SK-N-SH (cell line): ENCODE data around the gene DOCK4. TPM values are rescaled to one million over a fixed set of nuclear protein-coding genes. Genes with fewer than 3 reads are reported as not detected.

Experiments
- CTCF ChIA-PET: fragments of 300-600, 350-600 bp; formaldehyde crosslinking; extraction: SDS; loops from one replicate; lab custom pipeline; 2021; lab: Yijun Ruan, JAX
- POLR2A ChIA-PET: fragments of 350-600 bp; sonication (Branson Sonifier 250); formaldehyde crosslinking; extraction: SDS; loops from one replicate; lab custom pipeline; 2020; ENCODE audit warnings: antibody characterized with exemption, inconsistent platforms; lab: Yijun Ruan, JAX
- DNase-seq: peaks from one replicate; pipeline ENCODE4 v3.0.0; 2012
- H2AFZ ChIP-seq: fragments of 200-600 bp; sonication (generic); 2 replicates; pipeline ENCODE4 v1.8.1; 2016; ENCODE audit warnings: antibody characterized with exemption, mild to moderate bottlenecking, low read depth
- H3F3A ChIP-seq: fragments of 200-600 bp; sonication (generic); replicated peaks from 2 replicates; pipeline ENCODE3; 2016; ENCODE audit warnings: antibody characterized with exemption, mild to moderate bottlenecking; ENCODE audit not compliant: insufficient read depth
- H3K27ac ChIP-seq, 2 experiments: fragments of 200-500 bp in 1 of 2; fragments of 200-600 bp in 1 of 2; sonication (Bioruptor generic) in 1 of 2; sonication (generic), shearing (Covaris generic) in 1 of 2; 2 replicates each; pipeline versions ENCODE4 v1.5.1 to v1.6.1; 2014 to 2016; ENCODE audit warnings: low read depth in 2 of 2, inconsistent platforms in 1 of 2, low read length in 1 of 2, mild to moderate bottlenecking in 1 of 2, mixed read lengths in 1 of 2
- H3K27me3 ChIP-seq: fragments of 200-600 bp; sonication (generic), shearing (Covaris generic); 2 replicates; pipeline ENCODE4 v1.6.1; 2016; ENCODE audit warnings: mixed run types; ENCODE audit not compliant: insufficient read depth
- H3K36me3 ChIP-seq, 2 experiments: fragments of 200-500 bp in 1 of 2; fragments of 200-600 bp in 1 of 2; sonication (Bioruptor generic) in 1 of 2; sonication (generic) in 1 of 2; replicated peaks in 1 of 2; 2 replicates each; pipeline versions ENCODE3 to v1.5.1; 2014 to 2016; ENCODE audit warnings: low read length in 1 of 2, mild to moderate bottlenecking in 1 of 2; ENCODE audit not compliant: insufficient read depth in 2 of 2, control insufficient read depth in 1 of 2
- H3K4me1 ChIP-seq, 2 experiments: fragments of 200-500 bp in 1 of 2; fragments of 200-600 bp in 1 of 2; sonication (Bioruptor generic) in 1 of 2; sonication (generic), shearing (Covaris generic) in 1 of 2; 2 replicates each; pipeline versions ENCODE4 v1.5.1 to v1.6.1; 2014 to 2016; ENCODE audit warnings: low read depth in 1 of 2, low read length in 1 of 2, mixed run types in 1 of 2; ENCODE audit not compliant: insufficient read depth in 2 of 2, control insufficient read depth in 1 of 2
- H3K4me2 ChIP-seq: fragments of 200-600 bp; sonication (generic), shearing (Covaris generic); 2 replicates; pipeline ENCODE4 v1.6.1; 2017; ENCODE audit warnings: mixed run types
- H3K4me3 ChIP-seq, 2 experiments: fragments of 200-500 bp in 1 of 2; fragments of 200-600 bp in 1 of 2; sonication (Bioruptor generic) in 1 of 2; sonication (generic), shearing (Covaris generic) in 1 of 2; 2 replicates each; pipeline versions ENCODE4 v1.5.1 to v1.8.1; 2014 to 2016; ENCODE audit warnings: low read depth in 2 of 2, inconsistent platforms in 1 of 2, low read length in 1 of 2, mild to moderate bottlenecking in 1 of 2, mixed read lengths in 1 of 2, moderate library complexity in 1 of 2
- H3K79me2 ChIP-seq: fragments of 200-600 bp; sonication (generic); 2 replicates; pipeline ENCODE4 v1.8.1; 2017; ENCODE audit warnings: mild to moderate bottlenecking; ENCODE audit not compliant: insufficient read depth
- H3K9ac ChIP-seq: fragments of 200-600 bp; sonication (generic); 2 replicates; pipeline ENCODE4 v1.6.1; 2017; ENCODE audit warnings: mixed run types
- H3K9me2 ChIP-seq: fragments of 200-600 bp; sonication (generic); 2 replicates; pipeline ENCODE4 v1.6.1; 2017; ENCODE audit warnings: mixed run types
- H3K9me3 ChIP-seq: fragments of 200-600 bp; sonication (generic); 2 replicates; pipeline ENCODE4 v1.6.1; 2017; ENCODE audit warnings: mixed run types, mild to moderate bottlenecking, moderate library complexity
- H4K20me1 ChIP-seq: fragments of 200-600 bp; sonication (generic); 2 replicates; pipeline ENCODE4 v1.6.1; 2017; ENCODE audit warnings: mild to moderate bottlenecking, mixed run types; ENCODE audit not compliant: insufficient read depth
- EZH2phosphoT487 ChIP-seq: fragments of 200-600 bp; sonication (generic); IDR thresholded peaks from 2 replicates; pipeline ENCODE4 v1.6.1; 2017; ENCODE audit warnings: low read depth, mixed run types, mild to moderate bottlenecking, antibody characterized with exemption, moderate library complexity, borderline replicate concordance
- FOSL2 ChIP-seq: IDR thresholded peaks from 2 replicates; pipeline ENCODE4 v1.4.0; 2012; ENCODE audit warnings: low read depth, mild to moderate bottlenecking, moderate library complexity, borderline replicate concordance
- FOXJ3 ChIP-seq: sonication (generic); formaldehyde crosslinking; IDR thresholded peaks from 2 replicates; pipeline ENCODE4 v1.5.1; 2020; ENCODE audit warnings: mild to moderate bottlenecking, missing genetic modification reagents
- GABPA ChIP-seq: IDR thresholded peaks from 2 replicates; pipeline ENCODE4 v1.4.0; 2012; ENCODE audit warnings: low read depth, mild to moderate bottlenecking
- MEF2A ChIP-seq: IDR thresholded peaks from 2 replicates; pipeline ENCODE4 v1.4.0; 2012; ENCODE audit warnings: low read depth, borderline replicate concordance
- NRF1 ChIP-seq: IDR thresholded peaks from 2 replicates; pipeline ENCODE4 v1.6.1; 2012; ENCODE audit warnings: low read depth, mild to moderate bottlenecking, low read length
- POLR2AphosphoS5 ChIP-seq: IDR thresholded peaks from 2 replicates; pipeline ENCODE4 v1.6.1; 2012; ENCODE audit warnings: low read depth, low read length
- RAD21 ChIP-seq: IDR thresholded peaks from 2 replicates; pipeline ENCODE4 v1.6.1; 2012; ENCODE audit warnings: mild to moderate bottlenecking, low read length
- RCOR1 ChIP-seq: fragments of 150-350 bp; IDR thresholded peaks from 2 replicates; pipeline ENCODE4 v1.6.1; 2017; ENCODE audit warnings: antibody characterized with exemption, low read length
- RXRA ChIP-seq: IDR thresholded peaks from 2 replicates; pipeline ENCODE4 v1.4.0; 2012; ENCODE audit warnings: low read depth, mild to moderate bottlenecking, borderline replicate concordance
- SMC3 ChIP-seq: IDR thresholded peaks from 2 replicates; pipeline ENCODE4 v1.6.1; 2012; ENCODE audit warnings: low read depth, low read length, improper control_type of control experiment
- TAF1 ChIP-seq: IDR thresholded peaks from 2 replicates; pipeline ENCODE4 v1.6.1; 2012; ENCODE audit warnings: low read depth, mild to moderate bottlenecking, low read length, moderate library complexity, borderline replicate concordance
- TCF12 ChIP-seq: IDR thresholded peaks from 2 replicates; pipeline ENCODE4 v1.4.0; 2012
- TEAD4 ChIP-seq: IDR thresholded peaks from 2 replicates; pipeline ENCODE4 v1.4.0; 2012; ENCODE audit warnings: mild to moderate bottlenecking, borderline replicate concordance; ENCODE audit not compliant: insufficient read depth
- YY1 ChIP-seq: IDR thresholded peaks from 2 replicates; pipeline ENCODE4 v1.4.0; 2012; ENCODE audit warnings: low read depth, mild to moderate bottlenecking
- WGBS: methylation state at CpG from one replicate; pipeline ENCODE4 v1.1.6; 2017; ENCODE audit warnings: low lambda C conversion rate; 5-methylcytosine and 5-hydroxymethylcytosine counted together
- polyA plus RNA-seq, 3 experiments: library from polyadenylated mRNA; depleted of rRNA; stranded (reverse); fragments of >200 nt; gene quantifications; 2 replicates each; pipeline ENCODE4 v1.2.3, GENCODE V29; 2012
- TF ChIP-seq, protein P1 (sequence below): IDR thresholded peaks from 2 replicates; pipeline ENCODE4 v1.4.0; 2012; ENCODE audit warnings: low read depth, borderline replicate concordance
- TF ChIP-seq, protein P2 (sequence below): fragments of 200-600 bp; sonication (generic); IDR thresholded peaks from 2 replicates; pipeline ENCODE4 v1.6.1; 2017; ENCODE audit warnings: antibody characterized with exemption, mild to moderate bottlenecking, moderate library complexity
- TF ChIP-seq, protein P3 (sequence below): IDR thresholded peaks from 2 replicates; pipeline ENCODE4 v1.4.0; 2012; ENCODE audit warnings: low read depth
- TF ChIP-seq, protein P4 (sequence below): IDR thresholded peaks from 2 replicates; pipeline ENCODE4; 2012
- TF ChIP-seq, protein P5 (sequence below): fragments of 150-350 bp; IDR thresholded peaks from 2 replicates; pipeline ENCODE4 v1.6.1; 2017; ENCODE audit warnings: antibody characterized with exemption, low read length, low read depth, borderline replicate concordance
- TF ChIP-seq, protein P6 (sequence below): fragments of 150-350 bp; IDR thresholded peaks from 2 replicates; pipeline ENCODE4 v1.6.1; 2016; ENCODE audit warnings: mild to moderate bottlenecking, low read depth, low read length

The DOCK4 gene
- polyA plus RNA-seq, 1 of the 3 experiments (the other 2 are of a cell fraction) = 8.5 TPM

DNA sequence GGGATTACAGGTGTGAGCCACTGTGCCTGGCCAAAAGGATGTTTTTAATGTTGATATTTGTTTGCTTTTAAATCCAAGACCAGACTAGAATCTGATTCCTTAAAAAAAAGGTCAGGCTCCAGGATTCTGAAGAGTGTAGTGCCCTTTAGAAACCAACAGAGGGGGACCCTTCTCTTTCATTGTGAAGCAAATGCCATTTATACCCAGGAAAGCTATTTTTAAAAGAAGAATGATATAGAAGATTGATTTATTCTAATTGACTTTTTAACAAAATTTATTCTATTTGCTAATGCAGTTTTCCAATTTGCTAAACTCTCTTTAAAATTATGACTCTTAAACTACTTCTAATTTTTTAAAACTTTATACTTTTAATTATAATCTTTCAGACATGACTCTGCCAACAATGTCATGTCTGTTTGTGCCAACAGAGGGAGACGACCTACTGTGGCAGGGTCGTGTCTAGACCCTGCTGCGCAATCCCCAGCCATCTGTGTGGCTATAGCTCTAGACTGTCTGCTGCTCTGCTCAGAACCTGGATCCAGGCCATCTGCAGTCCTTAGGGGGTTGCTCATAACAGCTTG is 442.9 kb downstream of the DOCK4 start:
- 27% methylated on average over 3 of the region's 3 CpGs for WGBS
- Histone ChIP-seq H3K4me2 (no peak overlapping the region), H3K79me2 (no peaks in the 10 kb centered on the region), H3K9me2 (no peaks in the 10 kb centered on the region), H3K9me3 (no peaks in the 10 kb centered on the region), H3K27me3 (no peaks in the 10 kb centered on the region), H3K4me1 (peaks cover 0 to 3% of the 10 kb centered on the region in 2 experiments; a peak in 1 of 4 replicates), H4K20me1 (no peaks in the 10 kb centered on the region), H3F3A (no peaks in the 10 kb centered on the region), H3K36me3 (peaks cover 5 to 45% of the 10 kb centered on the region in 2 experiments), H3K27ac (peak overlapping the region in 1 of 2 experiments; percentile 36; a peak in 1 of 4 replicates), H2AFZ (no peak overlapping the region), H3K4me3 (no peak overlapping the region), H3K9ac (no peak overlapping the region)
- peak; percentile 75 for DNase-seq
- CTCF ChIA-PET = interaction anchor here (0.6 to 3.8 kb wide), 121 partner anchors 9 to 1659 kb away, joined by 3 to 187 read pairs (median 5); partner anchors contain the start of genes DOCK4, LSMEM1 and ZNF277
- POLR2A ChIA-PET = interaction anchor here (0.7 to 1.2 kb wide), 2 partner anchors 137 to 688 kb away, joined by 3 to 4 read pairs; no protein-coding TSS in a partner anchor
- TF ChIP-seq, protein P1, sequence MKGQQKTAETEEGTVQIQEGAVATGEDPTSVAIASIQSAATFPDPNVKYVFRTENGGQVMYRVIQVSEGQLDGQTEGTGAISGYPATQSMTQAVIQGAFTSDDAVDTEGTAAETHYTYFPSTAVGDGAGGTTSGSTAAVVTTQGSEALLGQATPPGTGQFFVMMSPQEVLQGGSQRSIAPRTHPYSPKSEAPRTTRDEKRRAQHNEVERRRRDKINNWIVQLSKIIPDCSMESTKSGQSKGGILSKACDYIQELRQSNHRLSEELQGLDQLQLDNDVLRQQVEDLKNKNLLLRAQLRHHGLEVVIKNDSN = no peak
- TF ChIP-seq GABPA = no peak
- no peak for TF ChIP-seq TCF12
- TF ChIP-seq, protein P2, sequence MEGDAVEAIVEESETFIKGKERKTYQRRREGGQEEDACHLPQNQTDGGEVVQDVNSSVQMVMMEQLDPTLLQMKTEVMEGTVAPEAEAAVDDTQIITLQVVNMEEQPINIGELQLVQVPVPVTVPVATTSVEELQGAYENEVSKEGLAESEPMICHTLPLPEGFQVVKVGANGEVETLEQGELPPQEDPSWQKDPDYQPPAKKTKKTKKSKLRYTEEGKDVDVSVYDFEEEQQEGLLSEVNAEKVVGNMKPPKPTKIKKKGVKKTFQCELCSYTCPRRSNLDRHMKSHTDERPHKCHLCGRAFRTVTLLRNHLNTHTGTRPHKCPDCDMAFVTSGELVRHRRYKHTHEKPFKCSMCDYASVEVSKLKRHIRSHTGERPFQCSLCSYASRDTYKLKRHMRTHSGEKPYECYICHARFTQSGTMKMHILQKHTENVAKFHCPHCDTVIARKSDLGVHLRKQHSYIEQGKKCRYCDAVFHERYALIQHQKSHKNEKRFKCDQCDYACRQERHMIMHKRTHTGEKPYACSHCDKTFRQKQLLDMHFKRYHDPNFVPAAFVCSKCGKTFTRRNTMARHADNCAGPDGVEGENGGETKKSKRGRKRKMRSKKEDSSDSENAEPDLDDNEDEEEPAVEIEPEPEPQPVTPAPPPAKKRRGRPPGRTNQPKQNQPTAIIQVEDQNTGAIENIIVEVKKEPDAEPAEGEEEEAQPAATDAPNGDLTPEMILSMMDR = peak; percentile 99
- peak; percentile 82 for TF ChIP-seq RAD21
- peak; percentile 80 for TF ChIP-seq SMC3
- TF ChIP-seq POLR2AphosphoS5 = no peak
- TF ChIP-seq, protein P3, sequence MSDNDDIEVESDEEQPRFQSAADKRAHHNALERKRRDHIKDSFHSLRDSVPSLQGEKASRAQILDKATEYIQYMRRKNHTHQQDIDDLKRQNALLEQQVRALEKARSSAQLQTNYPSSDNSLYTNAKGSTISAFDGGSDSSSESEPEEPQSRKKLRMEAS = no peak
- TF ChIP-seq TAF1 = no peak
- no peak for TF ChIP-seq MEF2A
- TF ChIP-seq RXRA = no peak

DNA sequence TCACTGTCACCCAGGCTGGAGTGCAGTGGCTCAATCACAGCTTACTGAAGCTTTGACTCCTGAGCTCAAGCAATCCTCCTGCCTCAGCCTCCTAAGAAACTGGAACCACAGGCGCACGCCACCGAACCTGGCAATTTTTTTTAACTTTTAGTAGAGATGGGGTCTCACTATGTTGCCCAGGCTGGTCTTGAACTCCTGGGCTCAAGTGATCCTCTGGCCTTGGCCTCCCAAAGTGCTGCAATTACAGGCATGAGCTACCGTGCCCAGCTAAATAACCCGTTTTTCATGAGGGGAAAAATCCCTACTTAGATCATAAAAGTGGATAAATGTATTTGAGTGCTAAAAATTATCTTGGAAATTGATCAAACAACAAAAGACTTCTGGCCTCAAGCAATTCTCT is 443.4 kb downstream of the DOCK4 start:
- H3K4me3 ChIP-seq = no peak overlapping the region
- no peaks in the 10 kb centered on the region for H3K9me3 ChIP-seq
- no peaks in the 10 kb centered on the region for H3F3A ChIP-seq
- DNase-seq = no peak
- H3K27ac ChIP-seq = no peak overlapping the region
- H3K4me2 ChIP-seq = no peak overlapping the region
- TF ChIP-seq FOSL2 = no peak
- TF ChIP-seq EZH2phosphoT487 = no peak
- no peak for TF ChIP-seq RXRA
- TF ChIP-seq NRF1 = no peak
- no peak for TF ChIP-seq POLR2AphosphoS5
- TF ChIP-seq, protein P4, sequence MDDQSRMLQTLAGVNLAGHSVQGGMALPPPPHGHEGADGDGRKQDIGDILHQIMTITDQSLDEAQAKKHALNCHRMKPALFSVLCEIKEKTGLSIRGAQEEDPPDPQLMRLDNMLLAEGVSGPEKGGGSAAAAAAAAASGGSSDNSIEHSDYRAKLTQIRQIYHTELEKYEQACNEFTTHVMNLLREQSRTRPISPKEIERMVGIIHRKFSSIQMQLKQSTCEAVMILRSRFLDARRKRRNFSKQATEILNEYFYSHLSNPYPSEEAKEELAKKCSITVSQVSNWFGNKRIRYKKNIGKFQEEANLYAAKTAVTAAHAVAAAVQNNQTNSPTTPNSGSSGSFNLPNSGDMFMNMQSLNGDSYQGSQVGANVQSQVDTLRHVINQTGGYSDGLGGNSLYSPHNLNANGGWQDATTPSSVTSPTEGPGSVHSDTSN = no peak
- no peak for TF ChIP-seq TAF1
- TF ChIP-seq TEAD4 = no peak
- TF ChIP-seq RCOR1 = no peak
- TF ChIP-seq FOXJ3 = no peak
- no peak for TF ChIP-seq YY1
- TF ChIP-seq, protein P5, sequence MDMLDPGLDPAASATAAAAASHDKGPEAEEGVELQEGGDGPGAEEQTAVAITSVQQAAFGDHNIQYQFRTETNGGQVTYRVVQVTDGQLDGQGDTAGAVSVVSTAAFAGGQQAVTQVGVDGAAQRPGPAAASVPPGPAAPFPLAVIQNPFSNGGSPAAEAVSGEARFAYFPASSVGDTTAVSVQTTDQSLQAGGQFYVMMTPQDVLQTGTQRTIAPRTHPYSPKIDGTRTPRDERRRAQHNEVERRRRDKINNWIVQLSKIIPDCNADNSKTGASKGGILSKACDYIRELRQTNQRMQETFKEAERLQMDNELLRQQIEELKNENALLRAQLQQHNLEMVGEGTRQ = no peak
- TF ChIP-seq RAD21 = no peak
- TF ChIP-seq, protein P6, sequence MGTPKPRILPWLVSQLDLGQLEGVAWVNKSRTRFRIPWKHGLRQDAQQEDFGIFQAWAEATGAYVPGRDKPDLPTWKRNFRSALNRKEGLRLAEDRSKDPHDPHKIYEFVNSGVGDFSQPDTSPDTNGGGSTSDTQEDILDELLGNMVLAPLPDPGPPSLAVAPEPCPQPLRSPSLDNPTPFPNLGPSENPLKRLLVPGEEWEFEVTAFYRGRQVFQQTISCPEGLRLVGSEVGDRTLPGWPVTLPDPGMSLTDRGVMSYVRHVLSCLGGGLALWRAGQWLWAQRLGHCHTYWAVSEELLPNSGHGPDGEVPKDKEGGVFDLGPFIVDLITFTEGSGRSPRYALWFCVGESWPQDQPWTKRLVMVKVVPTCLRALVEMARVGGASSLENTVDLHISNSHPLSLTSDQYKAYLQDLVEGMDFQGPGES = no peak
- H3K9me2 ChIP-seq = no peaks in the 10 kb centered on the region
- CTCF ChIA-PET = interaction anchor here (0.6 to 3.8 kb wide), 116 partner anchors 9 to 1659 kb away, joined by 3 to 187 read pairs (median 5); partner anchors contain the start of genes DOCK4, LSMEM1 and ZNF277
- H2AFZ ChIP-seq = no peak overlapping the region
- H3K27me3 ChIP-seq = no peaks in the 10 kb centered on the region
- no peaks in the 10 kb centered on the region for H3K79me2 ChIP-seq
- peaks cover 7 to 50% of the 10 kb centered on the region in 2 experiments for H3K36me3 ChIP-seq
- WGBS = 68% methylated on average over 5 of the region's 5 CpGs
- no peaks in the 10 kb centered on the region for H4K20me1 ChIP-seq
- peaks cover 0 to 3% of the 10 kb centered on the region in 2 experiments; a peak in 1 of 4 replicates for H3K4me1 ChIP-seq
- POLR2A ChIA-PET = interaction anchor here (1.2 kb wide), 1 partner anchor 688 kb away, joined by 4 read pairs; no protein-coding TSS in a partner anchor
- no peak overlapping the region for H3K9ac ChIP-seq
